ENCODE data around the gene SPECC1.
"Not testable (repeated sequence)": the region's sequence is repeated elsewhere in the genome, so short reads cannot be mapped to it uniquely, and the experiment has no call there.

SPECC1 gene

DNA sequence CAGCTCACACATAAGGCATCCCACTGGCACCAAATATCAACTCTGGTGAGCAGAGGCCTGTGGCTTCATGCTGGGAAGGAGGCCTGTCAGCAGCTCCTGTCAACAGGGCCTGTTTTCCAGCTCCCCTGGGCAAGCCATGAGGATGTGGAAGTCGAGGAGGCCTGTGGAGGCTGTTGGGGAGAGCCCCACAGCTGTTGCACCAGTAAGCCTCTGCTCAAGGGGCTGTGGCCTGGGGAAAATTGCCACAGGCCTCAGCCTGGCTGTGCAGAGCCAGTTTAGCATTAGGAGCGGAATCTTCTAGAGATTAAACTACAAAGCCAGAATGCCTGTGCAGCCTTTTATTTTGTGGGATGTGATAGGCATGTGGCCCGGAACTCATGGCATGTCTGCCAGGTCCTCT lies 202.1 kb downstream of the SPECC1 start:
- DNase-seq = no peak

DNA sequence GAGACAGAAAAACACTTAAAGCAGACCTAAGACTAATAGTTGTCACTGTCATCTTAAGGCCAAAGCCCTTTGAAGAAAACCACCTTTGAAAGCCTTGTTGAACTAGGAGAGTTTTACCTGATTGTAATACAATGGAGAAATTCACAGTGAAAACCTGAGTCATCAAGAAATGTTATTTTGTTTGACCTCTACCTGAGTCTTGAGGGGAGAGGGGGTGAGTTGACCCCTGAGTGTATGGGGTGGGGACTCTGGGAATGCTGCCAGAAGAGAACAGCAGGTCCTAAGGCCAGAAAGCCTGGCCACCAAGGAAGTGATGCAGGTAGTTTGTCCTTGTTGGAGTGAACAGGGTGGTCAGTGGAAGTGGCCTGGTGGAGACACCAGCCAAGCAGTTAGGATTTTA lies 204.3 kb downstream of the SPECC1 start:
- DNase-seq = no peak

DNA sequence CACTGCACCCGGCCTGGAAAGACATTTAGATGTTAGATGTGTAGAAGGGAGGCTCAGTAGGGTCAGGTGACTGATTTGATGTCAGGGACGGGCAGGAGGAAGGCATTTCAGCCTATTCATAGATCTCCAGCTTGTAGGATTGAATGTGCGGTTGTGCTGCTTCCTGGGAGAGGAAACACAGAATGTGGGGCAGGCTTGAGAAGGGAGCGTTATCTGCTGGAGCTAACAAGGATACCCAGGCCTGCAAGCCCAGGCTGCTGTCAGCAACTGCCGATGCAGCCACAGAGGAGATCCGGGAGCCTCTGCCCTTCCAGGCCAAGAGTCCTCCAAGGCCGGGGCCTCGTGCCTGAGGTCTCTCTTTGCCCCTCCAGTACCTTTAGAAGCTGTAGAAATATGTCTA lies 205.6 kb downstream of the SPECC1 start:
- no peak for DNase-seq

DNA sequence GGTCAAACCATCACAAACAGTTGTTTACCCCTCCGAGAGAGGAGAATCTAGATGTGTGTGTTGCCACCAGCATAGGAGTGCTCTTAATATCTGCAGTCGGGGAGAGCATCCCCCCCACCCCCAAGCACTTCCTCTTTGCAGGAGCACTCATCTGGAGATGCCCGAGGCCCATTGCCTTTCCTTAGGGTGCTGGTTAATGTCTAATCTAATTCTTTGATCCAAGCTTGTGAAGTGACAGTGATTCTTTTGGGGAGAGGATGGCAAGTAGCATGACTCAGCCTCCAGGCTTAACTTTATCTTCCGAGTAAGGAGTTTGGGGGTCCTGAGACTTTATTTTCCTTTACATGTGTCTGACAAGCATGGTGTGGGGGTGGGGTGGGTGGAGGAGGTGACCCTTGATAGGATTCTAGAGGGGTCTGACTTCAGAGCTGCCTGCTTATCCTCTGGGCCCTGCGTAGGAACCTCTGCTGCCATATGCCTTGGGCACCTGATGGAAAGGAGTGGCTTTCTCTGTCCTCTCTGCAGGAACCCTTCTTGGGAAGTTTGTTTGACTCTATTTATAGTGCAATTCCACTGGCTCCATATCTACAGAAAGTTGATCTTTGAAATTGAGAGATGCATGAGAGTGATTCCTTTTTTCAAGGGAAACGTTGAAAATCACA lies 207.1 kb downstream of the SPECC1 start:
- no peak for DNase-seq

DNA sequence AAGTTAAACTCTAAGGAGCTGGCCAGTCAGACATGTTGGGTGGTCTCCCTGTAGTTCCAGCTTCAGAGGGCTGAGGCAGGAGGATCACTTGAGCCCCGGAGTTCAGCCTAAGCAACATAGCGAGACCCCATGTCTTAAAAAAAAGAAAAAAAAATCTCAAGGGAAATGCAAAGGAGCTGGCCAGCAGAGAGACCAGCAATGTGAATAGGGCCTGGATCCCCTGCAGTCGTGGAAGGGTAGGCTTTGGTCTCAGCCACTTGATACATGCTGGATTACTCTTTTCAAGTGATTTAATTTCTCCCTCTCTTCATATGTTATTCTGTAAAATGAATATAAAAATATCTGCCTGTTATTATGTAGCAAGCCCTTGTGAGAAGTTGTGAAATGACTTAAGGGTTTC lies 207.7 kb downstream of the SPECC1 start:
- DNase-seq = no peak

DNA sequence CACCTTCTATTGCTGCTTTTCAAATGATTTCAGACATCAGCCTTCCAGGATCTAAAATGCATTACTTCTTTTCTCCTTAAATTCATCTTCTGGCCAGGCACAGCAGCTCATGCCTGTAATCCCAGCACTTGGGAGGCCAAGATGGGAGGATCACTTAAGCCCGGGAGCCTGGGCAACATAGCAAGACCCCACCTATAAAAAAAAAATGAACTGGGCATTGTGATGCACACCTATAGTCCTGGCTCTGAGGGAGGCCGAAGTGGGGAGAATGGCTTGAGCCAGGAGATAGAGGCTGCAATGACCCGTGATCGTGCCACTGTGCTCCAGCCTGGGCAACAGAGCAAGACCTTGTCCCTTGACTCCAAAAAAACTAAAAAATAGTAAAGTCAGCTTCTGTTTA lies 208.5 kb downstream of the SPECC1 start:
- no peak for DNase-seq

DNA sequence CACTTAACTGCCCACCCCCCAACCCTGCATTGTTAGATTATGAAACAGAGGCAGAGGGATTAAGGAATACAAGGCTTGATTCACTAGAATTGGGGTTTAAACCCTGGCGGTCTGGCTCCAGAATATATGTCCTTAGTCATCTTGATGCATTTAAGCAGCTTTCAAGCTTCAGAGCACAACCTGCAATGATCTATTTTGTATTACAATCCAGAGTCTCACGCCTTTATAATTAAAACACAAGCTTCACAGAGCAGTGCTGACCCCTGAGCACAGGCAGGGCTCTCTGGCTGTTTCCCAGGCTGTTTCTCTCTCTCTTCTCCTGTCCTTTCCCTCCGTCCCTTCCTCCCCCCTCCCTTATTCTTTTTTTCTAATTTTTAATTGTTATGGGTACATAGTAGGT lies 209.1 kb downstream of the SPECC1 start:
- DNase-seq = no peak

DNA sequence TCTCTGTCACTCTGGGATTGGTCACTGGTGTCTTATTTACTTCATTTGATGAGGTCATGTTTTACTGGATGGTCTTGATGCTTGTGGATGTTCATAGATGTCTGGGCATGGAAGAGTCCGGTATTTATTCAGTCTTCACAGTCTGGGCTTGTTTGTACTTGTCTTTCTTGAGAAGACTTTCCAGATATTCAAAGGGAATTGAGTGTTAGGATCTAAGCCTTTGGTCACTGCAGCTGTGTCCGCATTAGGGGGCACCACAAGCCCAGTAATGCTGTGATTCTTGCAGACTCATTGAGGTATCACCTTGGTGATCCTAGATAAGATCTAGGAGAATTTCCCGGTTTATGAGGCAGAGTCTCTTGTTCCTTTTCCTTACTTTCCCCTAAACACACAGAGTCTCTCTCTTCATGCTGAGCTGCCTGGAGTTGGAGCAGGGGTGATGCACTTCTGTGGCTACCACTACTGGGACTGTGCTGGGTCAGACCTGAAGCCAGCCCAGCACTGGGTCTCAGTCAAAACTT lies 214.7 kb downstream of the SPECC1 start:
- DNase-seq = no peak

DNA sequence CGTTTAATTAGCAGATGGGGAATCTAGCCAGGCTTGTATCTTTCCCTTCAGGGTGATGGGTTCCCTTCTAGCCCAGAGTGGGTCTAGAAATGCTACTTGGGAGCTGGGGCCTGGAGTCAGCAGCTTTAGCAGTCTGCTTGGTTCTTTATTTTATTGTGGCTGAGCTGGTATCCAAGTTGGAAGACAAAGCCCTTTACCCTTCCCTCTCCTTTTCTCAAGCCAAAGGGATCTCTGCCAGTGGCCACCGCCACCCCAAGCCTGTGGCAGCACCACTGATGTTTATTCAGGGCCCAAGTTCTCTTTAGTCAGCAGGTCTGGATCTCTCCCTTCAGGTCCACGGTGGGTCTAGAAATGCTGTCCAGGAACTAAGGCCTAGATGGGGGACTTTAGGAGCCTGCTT lies 215.2 kb downstream of the SPECC1 start:
- DNase-seq = no peak

DNA sequence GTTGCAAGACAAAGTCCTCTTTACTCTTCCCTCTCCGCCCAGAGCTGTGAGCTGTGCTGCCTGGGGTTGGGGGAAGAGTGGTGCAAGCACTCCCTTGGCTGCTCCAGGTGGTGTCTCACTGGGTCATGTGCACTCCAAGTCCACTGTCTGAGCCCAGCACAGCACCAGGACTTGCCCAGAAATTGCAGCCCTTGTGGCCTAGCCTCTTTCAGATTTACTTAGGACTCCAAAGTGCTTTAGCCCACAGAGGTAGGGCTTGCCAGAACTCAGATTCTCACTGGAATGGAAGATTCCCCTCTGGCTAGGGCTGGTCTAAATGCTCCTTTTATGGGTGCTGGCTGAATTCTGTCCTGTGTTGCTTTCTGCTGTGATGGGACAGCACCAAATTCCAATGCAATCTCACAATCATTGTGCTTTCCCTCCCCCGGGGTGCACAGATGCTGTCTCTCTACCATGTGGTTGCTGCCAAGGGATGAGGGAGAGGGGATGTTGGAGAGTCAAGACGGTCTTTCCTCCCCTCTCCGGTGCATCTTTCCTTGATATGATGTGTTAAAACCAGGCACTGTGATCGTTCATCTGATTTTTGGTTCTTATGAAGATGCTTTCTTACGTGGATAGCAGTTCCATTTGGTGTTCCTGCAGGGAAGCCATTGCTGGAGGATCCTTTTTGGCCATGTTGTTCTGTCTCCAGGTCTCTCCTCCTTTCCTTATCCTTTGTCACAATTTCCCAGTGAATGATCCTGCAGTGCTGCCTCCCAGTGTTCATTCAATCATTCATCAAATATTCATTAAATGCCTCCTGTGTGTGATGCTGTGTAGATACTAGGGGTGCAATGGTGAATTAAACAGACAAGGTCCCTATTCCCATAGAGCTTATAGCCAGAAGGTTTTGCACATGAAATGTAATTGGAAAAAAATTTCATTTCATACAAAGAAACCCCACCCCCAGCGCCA lies 216.3 kb downstream of the SPECC1 start:
- DNase-seq = no peak

DNA sequence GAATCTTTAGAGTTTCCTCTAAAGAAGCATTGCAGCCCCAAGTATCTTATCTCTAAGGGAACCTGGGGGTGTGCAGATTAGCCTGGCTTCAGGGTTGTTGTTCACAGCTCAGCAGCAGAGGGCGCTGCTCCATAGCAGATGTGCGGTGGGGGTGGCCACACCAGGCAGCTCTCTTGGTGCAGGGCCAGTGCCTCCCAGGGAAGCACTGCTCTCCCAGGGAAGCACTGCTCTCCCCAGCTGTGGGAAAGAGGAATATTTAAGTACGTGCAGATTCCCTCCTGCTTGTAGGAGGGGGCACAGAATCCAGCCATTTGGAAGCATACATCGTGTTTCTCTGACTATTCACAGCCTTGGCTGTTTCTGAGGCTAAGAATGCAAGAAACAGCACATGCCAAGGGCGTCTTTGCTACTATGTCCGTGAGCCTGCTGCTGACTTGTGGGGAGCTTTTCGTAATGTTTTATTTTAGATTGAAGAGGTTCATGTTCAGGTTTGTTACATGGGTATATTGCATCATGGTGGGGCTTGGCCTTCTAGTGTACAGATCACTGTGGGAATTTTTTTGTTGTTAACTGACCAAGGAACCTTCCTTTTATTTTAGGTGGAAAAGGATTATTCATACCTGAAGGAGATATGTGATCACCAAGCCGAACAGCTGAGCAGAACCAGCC lies 217.8 kb downstream of the SPECC1 start:
- peak; percentile 53 to 92 for DNase-seq

DNA sequence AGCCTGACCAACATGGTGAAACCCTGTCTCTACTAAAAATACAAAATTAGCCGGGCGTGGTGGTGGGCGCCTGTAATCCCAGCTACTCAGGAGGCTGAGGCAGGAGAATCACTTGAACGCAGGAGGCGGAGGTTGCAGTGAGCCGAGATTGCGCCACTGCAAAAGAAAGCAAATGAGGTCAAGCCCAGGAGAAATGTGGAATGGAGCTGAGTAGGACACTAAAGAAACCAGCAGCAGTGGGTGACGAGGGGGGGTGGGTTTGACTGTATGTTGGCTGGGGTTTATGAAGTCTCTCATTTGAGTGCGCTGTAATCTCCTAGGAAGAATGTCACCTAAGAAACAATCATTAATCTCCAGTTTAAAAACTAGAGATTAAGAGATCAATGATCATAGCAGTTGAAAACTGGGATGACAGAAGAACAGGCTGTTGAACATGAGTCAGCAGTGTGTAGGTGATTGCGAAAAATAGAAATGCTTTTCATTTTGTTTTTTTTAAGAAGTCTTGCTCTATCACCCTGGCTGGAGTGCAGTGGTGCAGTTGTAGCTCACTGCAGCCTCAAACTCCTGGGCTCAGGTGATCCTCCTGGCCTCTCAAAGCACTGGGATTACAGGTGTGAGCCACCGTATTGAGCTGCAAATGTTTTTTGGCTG lies 218.7 kb downstream of the SPECC1 start:
- DNase-seq = peak; percentile 19 to 44

DNA sequence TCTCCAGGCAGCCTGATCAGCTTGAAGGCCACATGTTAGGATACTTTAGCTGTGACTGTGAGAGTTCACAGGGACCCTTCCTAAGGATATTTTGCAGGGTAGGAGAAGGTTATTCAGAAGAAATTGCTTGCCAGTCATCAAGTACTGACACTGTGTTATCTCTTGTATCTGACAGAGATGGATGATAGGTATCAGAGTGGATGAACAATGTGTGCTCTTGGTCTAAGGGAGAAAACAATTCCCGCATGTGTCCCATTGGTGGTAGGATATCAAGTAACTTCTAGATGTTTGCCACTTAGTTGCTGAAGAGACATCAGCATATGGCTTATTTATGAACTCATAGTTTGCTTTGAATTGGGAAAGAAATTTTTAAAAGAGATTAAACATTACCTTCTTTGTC lies 219.3 kb downstream of the SPECC1 start:
- no peak for DNase-seq

DNA sequence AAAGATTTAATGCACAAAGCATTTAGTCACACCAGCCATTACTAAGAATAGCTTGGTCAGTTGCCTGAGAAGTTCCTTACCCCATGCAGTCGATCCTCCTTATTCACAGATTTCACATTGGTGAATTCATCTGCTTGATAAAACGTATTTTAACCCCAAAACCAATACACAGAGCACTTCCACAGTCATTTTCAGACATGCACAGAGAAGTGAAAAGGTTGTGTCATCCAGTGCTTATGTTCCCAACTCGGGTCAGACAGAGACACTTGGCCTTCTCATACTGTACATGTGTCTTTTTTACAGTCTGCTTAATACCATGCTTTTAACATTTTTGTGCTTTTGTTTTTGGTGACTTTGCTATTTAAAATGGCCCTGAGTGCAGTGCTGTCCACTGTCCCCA lies 219.7 kb downstream of the SPECC1 start:
- DNase-seq = no peak

DNA sequence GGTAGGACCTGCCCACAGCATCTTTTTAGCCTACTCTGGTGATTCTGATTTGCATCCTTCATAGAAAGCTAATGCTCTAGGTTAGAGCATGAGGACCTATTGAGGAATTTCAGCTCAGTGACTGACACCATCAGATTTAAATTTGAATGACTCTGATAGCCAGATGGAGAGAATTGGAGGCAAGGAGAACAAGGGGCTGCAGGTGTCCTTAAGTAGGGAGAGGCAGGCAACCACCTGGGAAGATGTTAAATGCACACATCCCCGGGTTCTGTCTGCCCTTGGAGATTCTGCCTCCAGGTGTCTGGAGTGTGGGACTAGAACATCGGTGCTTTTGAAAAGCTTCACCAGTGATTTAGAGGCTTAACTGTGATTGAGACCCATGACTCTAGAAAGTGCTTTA lies 221.8 kb downstream of the SPECC1 start:
- no peak for DNase-seq

DNA sequence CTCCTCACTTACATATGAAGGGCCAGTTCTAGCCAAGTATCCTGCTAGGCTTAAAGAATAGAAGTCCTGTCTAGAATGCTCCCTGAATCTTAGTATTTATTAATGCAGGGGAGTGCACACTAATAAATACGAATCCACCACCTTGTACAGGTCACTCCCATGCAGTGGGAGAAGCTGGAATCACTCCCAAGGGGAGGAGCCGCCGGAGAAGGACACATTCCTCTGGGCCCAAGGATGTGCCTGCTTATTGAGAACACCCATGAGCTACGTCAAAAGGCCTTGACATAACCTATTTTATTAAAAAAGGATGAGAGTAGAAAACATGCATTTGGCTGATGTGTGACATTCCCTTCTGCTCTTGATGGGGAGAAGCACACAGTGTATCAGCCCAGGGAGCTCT lies 223.5 kb downstream of the SPECC1 start:
- no peak for DNase-seq

DNA sequence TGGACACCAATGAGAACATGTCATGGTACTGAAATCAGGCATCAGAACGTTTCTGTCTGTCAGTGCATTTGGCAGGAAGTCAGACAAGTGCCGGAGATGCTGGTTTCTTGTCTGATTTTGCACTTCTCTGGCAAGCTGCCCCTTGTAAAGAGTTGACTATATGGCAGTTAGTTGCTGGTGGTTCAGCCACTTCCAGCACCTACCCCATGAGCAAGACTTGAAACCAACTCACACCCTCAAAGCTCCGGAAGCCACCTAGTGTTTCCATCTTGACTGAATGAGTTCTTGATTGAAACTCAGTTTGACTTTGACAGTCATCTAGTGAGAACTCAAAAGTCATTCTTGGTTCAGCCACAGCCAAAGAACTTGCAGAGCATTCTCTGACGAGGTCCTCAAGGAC lies 225.1 kb downstream of the SPECC1 start:
- no peak for DNase-seq

DNA sequence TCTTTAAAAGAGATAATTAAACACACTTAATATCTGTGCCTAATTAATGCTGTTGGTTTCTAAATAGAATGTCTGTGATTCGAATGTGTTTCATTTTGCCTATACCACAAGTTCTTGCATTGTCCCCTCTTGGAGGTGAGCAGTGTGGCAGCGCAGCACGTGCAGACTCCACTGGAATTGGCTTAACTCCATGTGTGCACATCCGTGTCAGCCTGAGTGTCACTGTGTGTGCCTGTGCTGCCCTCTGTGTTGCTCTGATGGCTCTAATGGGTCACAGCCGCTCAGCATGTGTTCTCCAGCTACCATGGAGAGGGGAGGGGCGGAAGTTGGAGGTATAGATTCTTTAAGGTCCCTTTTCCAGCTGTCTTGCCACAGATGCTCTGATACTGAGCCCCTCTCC lies 226.6 kb downstream of the SPECC1 start:
- DNase-seq = no peak

DNA sequence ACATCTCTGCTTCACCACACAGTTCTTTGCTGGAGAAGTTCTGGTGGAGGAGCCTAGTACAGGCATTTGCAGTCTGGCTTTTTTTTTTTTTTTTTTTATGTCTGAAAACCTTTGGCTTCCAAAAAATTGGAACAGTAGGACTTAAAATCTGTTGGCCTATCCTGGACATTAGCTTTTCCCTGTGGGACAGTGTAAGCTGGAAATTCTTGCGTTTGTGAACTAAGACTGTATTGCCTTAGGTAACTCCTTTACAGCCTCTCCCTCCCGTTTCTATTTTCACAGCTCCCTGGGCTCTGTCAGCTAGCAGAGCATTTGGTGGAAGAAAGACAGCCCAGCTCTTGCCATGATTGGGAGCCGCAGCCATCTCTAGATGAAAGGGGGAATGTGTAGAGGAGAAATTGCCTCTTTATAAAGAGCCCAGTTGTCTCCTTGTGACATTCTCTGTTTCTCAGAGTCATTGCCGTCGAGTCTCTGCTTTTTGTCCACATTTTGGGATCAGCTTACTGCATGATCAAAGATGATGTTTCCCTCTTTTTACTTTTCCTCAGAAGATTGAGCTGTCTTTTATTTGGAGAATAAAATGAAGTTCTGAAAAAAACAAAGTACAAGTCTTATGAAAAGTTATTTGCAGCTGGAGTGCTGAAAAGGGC lies 227.5 kb downstream of the SPECC1 start:
- DNase-seq = no peak

DNA sequence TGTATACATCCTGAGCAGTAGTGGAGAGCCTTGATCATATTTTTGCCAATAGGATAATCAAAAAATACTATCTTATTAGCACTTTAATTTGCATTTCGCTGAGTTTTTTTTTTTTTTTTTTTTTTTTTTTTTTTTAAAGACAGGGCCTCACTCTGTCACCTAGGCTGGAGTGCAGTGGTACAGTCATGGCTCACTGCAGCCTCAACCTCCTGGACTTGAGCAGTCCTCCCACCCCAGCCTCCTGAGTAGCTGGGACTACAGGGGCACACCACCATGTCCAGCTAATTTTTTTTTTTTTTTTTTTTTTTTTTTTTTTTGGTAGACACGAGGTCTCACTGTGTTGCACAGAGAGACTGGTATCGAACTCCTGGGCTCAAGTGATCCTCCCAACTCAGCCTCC lies 230.6 kb downstream of the SPECC1 start:
- DNase-seq = not testable (repeated sequence)

DNA sequence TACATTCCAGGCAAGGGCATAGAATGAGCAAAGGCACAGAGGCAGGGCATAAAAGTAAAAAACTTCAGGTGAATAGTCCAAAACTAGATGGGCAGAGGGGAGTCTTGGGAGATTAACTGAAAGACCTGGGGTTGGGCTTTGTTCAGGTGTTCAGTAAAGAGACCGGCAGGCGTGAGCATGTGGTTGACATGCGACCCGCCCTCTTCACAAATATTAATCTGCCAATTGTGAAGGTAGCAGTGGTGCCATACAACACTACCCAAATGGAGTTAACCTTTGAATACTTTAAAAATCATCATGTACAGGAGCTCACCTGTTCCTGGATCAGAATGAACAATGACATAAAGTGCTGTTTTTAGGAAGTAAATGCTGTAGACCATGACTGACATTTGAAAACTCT lies 232.7 kb downstream of the SPECC1 start:
- DNase-seq = no peak

DNA sequence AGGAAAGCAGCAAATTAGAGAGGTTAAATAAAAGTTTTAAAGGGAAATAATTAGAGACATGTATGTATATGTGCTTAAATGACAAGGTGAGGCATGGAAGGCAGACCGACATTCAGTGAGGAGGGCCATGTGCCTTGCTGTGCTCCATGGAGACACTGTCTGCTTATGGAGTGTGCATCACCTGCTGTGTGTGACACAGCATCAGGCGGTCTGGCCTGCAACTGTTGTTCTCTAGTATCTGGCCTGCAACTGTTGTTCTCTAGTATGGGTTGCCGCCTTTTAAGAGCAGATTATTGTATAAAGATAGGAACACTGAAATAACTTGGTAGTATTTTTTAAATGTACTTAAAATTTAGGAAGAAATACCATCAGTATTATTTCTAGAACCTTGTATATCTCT lies 233.1 kb downstream of the SPECC1 start:
- no peak for DNase-seq

DNA sequence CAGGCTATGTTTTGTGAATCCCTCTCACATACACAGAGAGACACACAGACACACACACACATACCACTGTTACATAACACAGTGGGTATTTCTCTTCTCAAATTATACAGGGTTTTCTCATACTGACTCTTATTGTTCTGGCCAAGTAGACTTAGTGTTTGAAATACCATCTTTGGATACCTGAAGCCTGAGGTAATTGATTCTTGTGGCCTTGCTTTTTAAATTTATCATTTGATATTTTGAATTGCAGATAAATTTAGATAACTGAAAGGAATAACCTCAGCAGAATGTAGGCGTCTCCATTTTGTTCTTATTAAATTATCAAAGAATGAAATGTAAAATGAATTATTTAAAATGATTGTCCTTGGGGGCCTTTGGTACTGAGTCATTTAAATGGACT lies 234.4 kb downstream of the SPECC1 start:
- no peak for DNase-seq
